DMS53 treated with DMSO at 0.1 percent for 48 hours (cell line): Measurements from ENCODE around the gene EXOC6.
A peak's percentile ranks its signal among the peaks of the same experiment; 100 is the strongest.

ENCODE experiments used
- DNase-seq: peaks from one replicate; lab custom pipeline; 2025; ENCODE audit not compliant: unreplicated experiment; lab: John Stamatoyannopoulos, UW

EXOC6 gene

GRCh38 chr10:92848441-92849233, at the start of gene EXOC6:
Gene EXOC6 (plus strand): TSS chr10:92848520. CDS start chr10:92848534, 14 bp downstream.
- DNase-seq = peak; percentile 60

- no peak for DNase-seq
Observed at GRCh38 chr10:92799568-92799967, 48.8 kb upstream of the EXOC6 start.

GRCh38 chr10:92800134-92800733, 48.1 kb upstream of the EXOC6 start:
- DNase-seq = peak; percentile 73

- no peak for DNase-seq
Observed at GRCh38 chr10:92801978-92802872, 46.1 kb upstream of the EXOC6 start.

- DNase-seq = no peak
Observed at GRCh38 chr10:92809840-92810239, 38.5 kb upstream of the EXOC6 start.

GRCh38 chr10:92810934-92811532, 37.3 kb upstream of the EXOC6 start:
- DNase-seq = no peak

GRCh38 chr10:92811986-92812385, 36.3 kb upstream of the EXOC6 start:
- no peak for DNase-seq

GRCh38 chr10:92813979-92814378, 34.3 kb upstream of the EXOC6 start:
- DNase-seq = no peak

- no peak for DNase-seq
Observed at GRCh38 chr10:92814790-92815189, 33.5 kb upstream of the EXOC6 start.

GRCh38 chr10:92816091-92816531, 32.2 kb upstream of the EXOC6 start:
- no peak for DNase-seq

- peak; percentile 14 for DNase-seq
Observed at GRCh38 chr10:92822060-92822634, 26.2 kb upstream of the EXOC6 start.

GRCh38 chr10:92822964-92823363, 25.4 kb upstream of the EXOC6 start:
- DNase-seq = no peak

- DNase-seq = no peak
Observed at GRCh38 chr10:92826061-92826460, 22.3 kb upstream of the EXOC6 start.

GRCh38 chr10:92826504-92826903, 21.8 kb upstream of the EXOC6 start:
- DNase-seq = no peak

GRCh38 chr10:92829042-92829785, 19.1 kb upstream of the EXOC6 start:
- DNase-seq = no peak

- DNase-seq = no peak
Observed at GRCh38 chr10:92829786-92830377, 18.4 kb upstream of the EXOC6 start.

- DNase-seq = no peak
Observed at GRCh38 chr10:92830478-92831389, 17.6 kb upstream of the EXOC6 start.

GRCh38 chr10:92832121-92832520, 16.2 kb upstream of the EXOC6 start:
- DNase-seq = no peak
